ENCODE data around the gene C5. TPM values are rescaled to one million over a fixed set of nuclear protein-coding genes. Genes with fewer than 3 reads are reported as not detected.

Gene C5
- total RNA-seq, 1 donor, result 13.8 TPM

GRCh38 chr9:121026768-121027167, 23.3 kb downstream of the C5 start:
- H3K4me3 ChIP-seq (ENCODE audit: low read depth, low read length), result no peak overlapping the region
- TF ChIP-seq CTCF (IDR thresholded peaks at IDR 0.05; ENCODE audit: insufficient read depth, low read length), result no peak
- DNase-seq (ENCODE audit: low read depth), result no peak

- DNase-seq (ENCODE audit: low read depth), result no peak
- TF ChIP-seq CTCF (IDR thresholded peaks at IDR 0.05; ENCODE audit: insufficient read depth, low read length), result no peak
- H3K4me3 ChIP-seq (ENCODE audit: low read depth, low read length), result no peak overlapping the region
These were observed 23.8 kb downstream of the C5 start for GRCh38 chr9:121026260-121026691.

- no peak for TF ChIP-seq CTCF (IDR thresholded peaks at IDR 0.05; ENCODE audit: insufficient read depth, low read length)
- no peak overlapping the region for H3K4me3 ChIP-seq (ENCODE audit: low read depth, low read length)
- DNase-seq (ENCODE audit: low read depth), result no peak
These were observed 25.8 kb downstream of the C5 start for GRCh38 chr9:121024237-121024636.

GRCh38 chr9:121023064-121023463, 27.0 kb downstream of the C5 start:
- DNase-seq (ENCODE audit: low read depth), result peak; percentile 6
- peak; percentile 17 for TF ChIP-seq CTCF (IDR thresholded peaks at IDR 0.05; ENCODE audit: insufficient read depth, low read length)
- H3K4me3 ChIP-seq (ENCODE audit: low read depth, low read length), result no peak overlapping the region

GRCh38 chr9:121021301-121021700, 28.8 kb downstream of the C5 start:
- H3K4me3 ChIP-seq (ENCODE audit: low read depth, low read length), result no peak overlapping the region
- no peak for DNase-seq (ENCODE audit: low read depth)
- no peak for TF ChIP-seq CTCF (IDR thresholded peaks at IDR 0.05; ENCODE audit: insufficient read depth, low read length)

GRCh38 chr9:121019273-121019672, 30.8 kb downstream of the C5 start:
- H3K4me3 ChIP-seq (ENCODE audit: low read depth, low read length), result no peak overlapping the region
- TF ChIP-seq CTCF (IDR thresholded peaks at IDR 0.05; ENCODE audit: insufficient read depth, low read length), result no peak
- DNase-seq (ENCODE audit: low read depth), result no peak

GRCh38 chr9:121013911-121014310, 36.2 kb downstream of the C5 start:
- no peak for TF ChIP-seq CTCF (IDR thresholded peaks at IDR 0.05; ENCODE audit: insufficient read depth, low read length)
- no peak overlapping the region for H3K4me3 ChIP-seq (ENCODE audit: low read depth, low read length)
- no peak for DNase-seq (ENCODE audit: low read depth)
